NCI-H748 treated with DMSO at 0.1 percent for 48 hours (cell line): ENCODE data around the gene MXRA5.
"Not testable (repeated sequence)": the region's sequence is repeated elsewhere in the genome, so short reads cannot be mapped to it uniquely, and the experiment has no call there.

Source experiments
- DNase-seq: peaks from one replicate; lab custom pipeline; 2025; lab: John Stamatoyannopoulos, UW

The MXRA5 gene, protein sequence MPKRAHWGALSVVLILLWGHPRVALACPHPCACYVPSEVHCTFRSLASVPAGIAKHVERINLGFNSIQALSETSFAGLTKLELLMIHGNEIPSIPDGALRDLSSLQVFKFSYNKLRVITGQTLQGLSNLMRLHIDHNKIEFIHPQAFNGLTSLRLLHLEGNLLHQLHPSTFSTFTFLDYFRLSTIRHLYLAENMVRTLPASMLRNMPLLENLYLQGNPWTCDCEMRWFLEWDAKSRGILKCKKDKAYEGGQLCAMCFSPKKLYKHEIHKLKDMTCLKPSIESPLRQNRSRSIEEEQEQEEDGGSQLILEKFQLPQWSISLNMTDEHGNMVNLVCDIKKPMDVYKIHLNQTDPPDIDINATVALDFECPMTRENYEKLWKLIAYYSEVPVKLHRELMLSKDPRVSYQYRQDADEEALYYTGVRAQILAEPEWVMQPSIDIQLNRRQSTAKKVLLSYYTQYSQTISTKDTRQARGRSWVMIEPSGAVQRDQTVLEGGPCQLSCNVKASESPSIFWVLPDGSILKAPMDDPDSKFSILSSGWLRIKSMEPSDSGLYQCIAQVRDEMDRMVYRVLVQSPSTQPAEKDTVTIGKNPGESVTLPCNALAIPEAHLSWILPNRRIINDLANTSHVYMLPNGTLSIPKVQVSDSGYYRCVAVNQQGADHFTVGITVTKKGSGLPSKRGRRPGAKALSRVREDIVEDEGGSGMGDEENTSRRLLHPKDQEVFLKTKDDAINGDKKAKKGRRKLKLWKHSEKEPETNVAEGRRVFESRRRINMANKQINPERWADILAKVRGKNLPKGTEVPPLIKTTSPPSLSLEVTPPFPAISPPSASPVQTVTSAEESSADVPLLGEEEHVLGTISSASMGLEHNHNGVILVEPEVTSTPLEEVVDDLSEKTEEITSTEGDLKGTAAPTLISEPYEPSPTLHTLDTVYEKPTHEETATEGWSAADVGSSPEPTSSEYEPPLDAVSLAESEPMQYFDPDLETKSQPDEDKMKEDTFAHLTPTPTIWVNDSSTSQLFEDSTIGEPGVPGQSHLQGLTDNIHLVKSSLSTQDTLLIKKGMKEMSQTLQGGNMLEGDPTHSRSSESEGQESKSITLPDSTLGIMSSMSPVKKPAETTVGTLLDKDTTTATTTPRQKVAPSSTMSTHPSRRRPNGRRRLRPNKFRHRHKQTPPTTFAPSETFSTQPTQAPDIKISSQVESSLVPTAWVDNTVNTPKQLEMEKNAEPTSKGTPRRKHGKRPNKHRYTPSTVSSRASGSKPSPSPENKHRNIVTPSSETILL (N-terminal part only)

DNA sequence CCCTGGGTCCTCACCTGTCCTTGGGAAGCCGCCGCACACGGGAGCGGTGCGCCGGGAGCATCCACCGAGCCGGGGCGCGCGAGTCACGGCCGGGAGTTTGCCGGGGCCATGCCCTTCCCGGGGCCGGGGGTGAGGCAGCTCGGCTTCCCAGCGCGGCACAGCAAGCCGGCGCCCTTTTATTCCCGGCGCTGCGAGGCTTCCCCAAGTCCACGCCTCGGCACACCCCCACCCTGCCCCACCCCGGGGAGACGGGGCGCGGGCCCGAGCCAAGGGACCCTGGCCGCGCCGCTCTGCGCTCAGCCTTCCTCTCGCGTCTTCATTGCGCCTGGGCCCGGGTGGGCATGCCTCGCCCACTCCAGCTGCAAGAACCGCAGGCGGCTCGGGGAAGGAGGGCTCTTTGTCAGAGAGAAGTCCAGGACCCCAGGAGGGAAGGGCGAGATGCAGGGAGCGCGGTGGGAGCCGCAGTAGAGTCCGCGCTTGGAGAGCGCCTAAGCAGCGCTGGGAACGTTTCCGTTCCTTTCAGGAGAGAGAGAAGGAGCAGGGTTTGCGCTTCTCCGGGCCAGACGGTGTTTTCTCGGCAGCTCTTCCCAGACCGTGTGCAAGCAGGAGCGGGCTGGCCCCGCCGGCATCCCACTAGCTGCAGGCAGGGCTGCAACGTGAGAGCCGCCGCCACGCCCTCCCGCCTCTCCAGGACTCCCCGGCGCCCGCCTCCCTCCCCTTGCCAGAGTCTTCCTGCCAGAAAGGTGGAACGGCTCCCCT, at the start of gene MXRA5:
MXRA5 (minus strand) TSS at position 152 of the 759 bp plus-strand sequence. CDS start 2,819 bp downstream, outside the sequence.
- DNase-seq, result peak; percentile 38

DNA sequence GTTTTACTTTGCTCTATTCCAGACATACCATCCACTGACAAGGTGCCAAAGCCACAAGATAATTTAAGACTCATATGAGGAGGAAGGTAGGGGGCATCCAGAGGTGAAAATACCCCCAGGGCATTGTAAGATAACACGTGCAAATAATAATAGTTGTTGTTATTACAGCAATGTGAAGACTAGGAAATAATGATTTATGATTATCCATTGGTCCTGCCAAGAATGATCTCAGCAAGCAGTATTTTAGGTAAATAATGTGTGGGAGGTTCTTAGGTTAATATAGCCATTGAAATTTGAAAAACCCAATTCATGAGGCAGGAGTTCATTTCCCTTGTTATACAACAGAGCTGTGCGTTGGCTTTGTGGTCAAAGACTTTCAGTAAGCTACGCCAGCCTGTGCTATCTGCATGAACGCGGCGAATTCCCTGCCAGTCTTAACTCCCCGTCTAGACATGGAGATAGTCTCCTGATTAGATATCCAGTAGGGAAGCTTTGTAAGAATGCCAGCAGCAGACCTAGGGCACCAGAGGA, 47.2 kb upstream of the MXRA5 start:
- no peak for DNase-seq

DNA sequence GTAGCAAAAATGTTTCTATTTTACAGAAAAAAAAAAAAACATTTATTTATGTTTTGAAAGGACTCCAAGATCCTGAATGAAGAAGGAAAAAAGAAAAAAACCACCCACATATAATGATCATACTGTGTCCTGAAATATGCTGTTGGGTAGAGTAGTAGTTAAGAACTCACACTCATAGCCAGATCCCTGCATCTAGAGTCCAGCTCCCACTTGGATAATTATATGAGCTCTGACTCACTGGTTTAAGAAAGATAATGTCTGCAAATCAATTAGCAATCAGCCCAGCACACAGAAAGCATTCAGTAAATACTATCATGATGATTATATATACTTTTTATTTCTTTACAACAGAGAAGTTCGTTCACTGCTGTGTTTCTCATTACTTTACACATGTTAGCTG, 46.7 kb upstream of the MXRA5 start:
- DNase-seq, result no peak

DNA sequence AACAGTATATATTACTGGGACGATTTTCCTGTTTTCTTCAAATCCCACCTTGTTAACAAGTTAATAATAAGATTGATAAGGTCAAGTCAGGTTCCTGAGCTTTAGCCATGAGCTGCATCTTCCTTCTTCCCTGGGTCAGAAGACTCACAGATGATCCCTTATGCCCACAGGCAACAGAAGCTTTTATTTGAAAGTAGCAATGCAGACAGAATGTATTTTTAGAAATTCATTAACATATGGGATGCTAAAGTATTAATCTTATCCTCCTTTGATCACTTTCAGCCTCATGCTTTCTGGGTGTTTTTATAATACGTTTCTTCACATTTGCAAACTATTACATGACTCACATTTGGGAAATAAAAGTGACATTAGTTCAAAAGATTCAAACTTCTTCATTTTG, 42.0 kb upstream of the MXRA5 start:
- no peak for DNase-seq

DNA sequence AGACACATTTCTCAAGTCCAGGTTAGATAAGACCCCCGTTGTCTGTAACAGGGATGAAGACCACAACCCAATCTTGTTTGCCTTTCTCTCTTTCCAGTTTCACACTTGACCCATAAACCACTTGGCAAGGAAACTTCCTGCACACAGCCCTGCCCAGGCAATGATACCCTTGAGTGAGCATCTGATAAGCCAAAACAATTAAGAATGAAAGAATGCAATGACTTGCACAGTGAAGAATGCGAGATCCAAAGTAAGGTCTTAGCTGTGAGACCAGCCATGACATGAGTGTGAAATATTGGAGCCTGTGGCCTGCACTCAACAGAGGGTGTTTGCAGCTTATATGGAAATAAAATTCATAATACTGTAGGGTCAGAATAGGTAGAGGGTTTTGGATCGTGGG, 37.9 kb upstream of the MXRA5 start:
- no peak for DNase-seq

DNA sequence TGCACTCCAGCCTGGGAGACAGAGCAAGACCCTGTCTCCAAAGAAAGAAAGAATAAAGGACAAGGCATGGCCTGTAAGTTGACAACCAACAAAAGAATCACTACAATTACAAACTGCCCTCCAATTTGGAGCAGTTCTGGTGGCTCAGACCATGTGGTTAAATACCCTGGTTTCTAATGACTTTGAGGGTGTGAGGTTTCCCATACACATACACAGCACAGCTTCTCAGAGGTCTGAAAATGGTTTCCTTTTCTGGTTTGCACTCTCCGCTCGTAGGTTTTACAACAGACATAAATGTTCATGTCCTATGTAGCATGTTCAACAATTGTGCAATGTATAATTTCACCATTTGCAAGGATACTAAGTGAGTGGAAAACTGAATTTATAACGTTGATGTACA, 34.2 kb upstream of the MXRA5 start:
- no peak for DNase-seq

GRCh38 chrX:3379111-3379510, 32.7 kb upstream of the MXRA5 start:
- DNase-seq, result no peak

GRCh38 chrX:3378156-3378555, 31.7 kb upstream of the MXRA5 start:
- no peak for DNase-seq

- no peak for DNase-seq
Observed at GRCh38 chrX:3377560-3377959, 31.1 kb upstream of the MXRA5 start.

DNA sequence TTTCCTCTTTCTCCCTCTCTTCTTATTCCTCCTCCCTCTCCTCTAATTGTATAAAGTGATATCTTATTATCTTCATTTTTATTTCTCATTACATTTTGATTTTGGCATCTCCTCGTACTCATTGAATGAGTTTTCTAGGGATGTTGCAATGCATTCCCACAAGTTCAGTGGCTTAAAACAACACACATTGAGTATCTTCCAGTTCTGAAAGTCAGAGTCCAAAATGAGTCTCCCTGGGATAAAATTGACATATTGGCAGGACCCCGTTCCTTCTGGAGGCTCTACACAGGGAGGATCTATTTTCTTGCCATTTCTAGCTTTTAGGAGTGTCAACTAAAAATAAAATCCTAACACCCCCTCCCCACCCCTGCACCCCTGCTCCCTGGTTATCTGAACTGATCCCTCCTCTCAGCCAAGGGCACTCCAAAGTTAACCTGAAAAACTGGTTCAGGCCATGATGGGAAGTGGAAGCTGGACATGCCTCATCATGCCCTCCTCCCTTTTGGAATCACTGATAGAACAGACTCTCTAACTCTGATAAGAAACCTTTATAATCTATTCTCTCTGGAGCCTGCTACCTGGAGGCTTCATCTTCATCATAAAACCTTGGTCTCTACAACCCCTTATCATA, 29.5 kb upstream of the MXRA5 start:
- not testable (repeated sequence) for DNase-seq

DNA sequence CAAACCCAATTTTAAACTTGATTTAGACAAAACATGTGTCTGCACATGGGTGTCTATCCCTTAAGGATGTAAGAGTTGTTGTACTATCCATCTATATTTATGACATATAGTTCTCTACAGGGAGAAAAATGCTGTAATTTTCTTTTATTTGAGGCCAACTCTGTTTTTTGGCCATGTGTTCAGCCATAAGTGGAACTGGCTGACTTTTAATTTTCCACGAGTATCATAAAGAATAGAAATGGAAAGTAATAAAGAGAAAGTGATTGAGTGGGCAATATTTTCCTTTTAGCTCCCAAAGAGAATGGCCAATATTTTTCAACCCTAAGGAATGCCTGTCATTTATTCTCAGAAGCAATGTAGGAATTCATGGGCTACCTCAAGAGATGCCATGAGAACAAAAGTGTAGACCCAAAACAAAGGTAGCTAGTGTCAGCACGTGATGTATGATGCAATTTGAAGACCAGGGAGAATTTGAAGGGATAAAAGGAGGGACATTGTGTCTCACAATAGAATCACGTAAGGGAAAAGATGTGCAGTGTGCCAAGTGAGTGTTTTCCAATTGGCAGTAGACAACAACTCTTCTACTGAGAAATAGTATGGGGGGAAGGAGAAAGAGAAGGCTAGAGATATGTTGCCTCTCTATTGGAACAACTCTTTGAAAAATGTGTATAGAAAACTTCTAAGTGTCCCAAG, 27.8 kb upstream of the MXRA5 start:
- no peak for DNase-seq

GRCh38 chrX:3371163-3371562, 24.7 kb upstream of the MXRA5 start:
- DNase-seq, result no peak

DNA sequence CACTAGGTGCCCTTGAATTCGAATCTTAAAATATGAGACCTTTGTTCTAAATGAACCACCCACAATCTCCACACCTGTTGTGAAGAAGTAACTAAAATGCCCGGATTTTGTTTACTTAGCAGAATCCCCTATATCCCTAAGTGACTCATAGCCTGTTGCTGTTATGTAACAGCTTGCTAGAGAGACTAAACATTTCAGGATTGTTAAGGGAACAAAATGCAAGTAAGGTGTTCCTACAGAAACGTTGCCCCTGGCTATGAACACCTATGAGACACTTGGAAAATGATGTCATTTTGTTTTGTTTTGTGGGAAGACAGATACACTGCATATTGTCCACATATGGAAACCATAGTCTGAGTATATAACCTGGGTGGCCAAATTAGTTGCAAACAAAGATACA, 24.2 kb upstream of the MXRA5 start:
- DNase-seq, result no peak

- no peak for DNase-seq
Observed at GRCh38 chrX:3362956-3363355, 16.5 kb upstream of the MXRA5 start.

DNA sequence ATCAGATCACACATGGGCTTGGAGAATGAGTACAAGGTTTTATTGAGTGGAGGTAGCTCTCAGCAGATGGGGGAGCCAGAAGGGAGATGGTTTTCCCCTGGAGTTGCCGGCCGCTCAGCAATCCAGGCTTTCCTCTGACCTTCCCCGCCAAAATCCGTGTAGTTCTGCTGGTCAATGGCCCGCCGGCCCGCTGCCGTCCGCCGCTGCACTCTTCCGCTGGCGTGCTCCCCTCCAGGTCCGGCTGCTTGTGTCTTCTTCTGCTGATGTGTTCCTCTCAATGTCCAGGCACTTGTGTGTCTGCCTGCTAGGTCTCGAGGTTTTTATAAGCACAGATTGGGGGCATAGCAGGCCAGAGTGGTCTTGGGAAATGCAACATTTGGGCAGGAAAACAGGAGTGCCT, 14.4 kb upstream of the MXRA5 start:
- no peak for DNase-seq

DNA sequence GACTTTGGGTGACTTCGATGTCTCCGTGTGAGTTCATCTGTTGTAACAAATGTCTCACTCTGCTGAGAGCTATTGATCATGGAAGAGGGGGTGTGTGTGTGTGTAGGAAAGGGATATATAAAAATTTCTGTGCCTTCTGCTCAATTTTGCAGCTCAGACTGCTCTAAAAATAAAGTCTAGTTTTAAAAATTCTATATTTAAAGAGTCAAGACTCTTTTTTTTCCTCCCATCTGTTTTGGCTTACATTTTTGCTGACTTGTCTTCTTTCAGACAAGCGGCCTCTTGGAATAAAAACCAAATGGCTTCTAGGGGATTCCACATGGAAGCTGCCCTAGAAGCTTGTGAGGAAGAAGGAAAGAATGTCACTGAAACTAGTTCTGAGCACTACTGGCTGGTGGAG, 6.3 kb upstream of the MXRA5 start:
- DNase-seq, result not testable (repeated sequence)

DNA sequence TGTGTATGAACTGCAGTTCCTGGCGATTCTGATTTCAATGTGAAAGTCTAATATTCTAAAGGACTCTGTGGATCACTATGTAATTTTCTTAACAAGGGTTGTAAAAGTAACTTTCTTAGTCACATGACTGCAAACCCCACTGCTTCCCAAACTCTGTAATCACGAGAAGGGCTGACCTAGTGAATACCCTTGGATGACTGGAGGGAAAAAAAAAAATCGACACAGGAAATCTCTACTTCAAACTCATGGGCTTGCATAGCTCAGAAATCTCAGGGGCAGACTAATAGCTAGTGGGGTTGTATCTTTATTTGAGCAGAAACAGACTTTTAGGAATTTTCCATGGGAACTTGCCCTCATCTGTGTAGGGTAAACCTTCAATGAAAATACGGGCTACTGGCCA, 4.8 kb upstream of the MXRA5 start:
- no peak for DNase-seq

- DNase-seq, result no peak
Observed at GRCh38 chrX:3348191-3348590, 1.7 kb upstream of the MXRA5 start.

GRCh38 chrX:3345281-3346191, 916 bp downstream of the MXRA5 start:
- DNase-seq, result no peak
